ENCODE results near the gene SAMD14.

SAMD14 gene

GRCh38 chr17:50129728-50130558 is at the start of gene SAMD14:
Gene SAMD14, minus strand, starts transcription at chr17:50130160. Its CDS starts 5,201 bp downstream, at chr17:50124959.
- DNase-seq, result peak; percentile 70

- peak; percentile 62 for DNase-seq
Observed at GRCh38 chr17:50177983-50178834, 48.2 kb upstream of the SAMD14 start.

- DNase-seq, result no peak
Observed at GRCh38 chr17:50177476-50177875, 47.5 kb upstream of the SAMD14 start.

- no peak for DNase-seq
Observed at GRCh38 chr17:50176559-50177357, 46.8 kb upstream of the SAMD14 start.

- no peak for DNase-seq
Observed at GRCh38 chr17:50175035-50175807, 45.3 kb upstream of the SAMD14 start.

GRCh38 chr17:50174444-50174843 is 44.5 kb upstream of the SAMD14 start:
- no peak for DNase-seq

- no peak for DNase-seq
Observed at GRCh38 chr17:50173335-50173941, 43.5 kb upstream of the SAMD14 start.

- DNase-seq, result no peak
Observed at GRCh38 chr17:50172936-50173334, 43.0 kb upstream of the SAMD14 start.

- DNase-seq, result no peak
Observed at GRCh38 chr17:50172130-50172529, 42.2 kb upstream of the SAMD14 start.

GRCh38 chr17:50171371-50172071 is 41.6 kb upstream of the SAMD14 start:
- DNase-seq, result no peak

GRCh38 chr17:50170662-50171370 is 40.9 kb upstream of the SAMD14 start:
- DNase-seq, result no peak

- DNase-seq, result no peak
Observed at GRCh38 chr17:50169881-50170459, 40.0 kb upstream of the SAMD14 start.

GRCh38 chr17:50169121-50169764 is 39.3 kb upstream of the SAMD14 start:
- peak; percentile 82 for DNase-seq

- DNase-seq, result no peak
Observed at GRCh38 chr17:50168319-50168718, 38.4 kb upstream of the SAMD14 start.

GRCh38 chr17:50167371-50167770 is 37.4 kb upstream of the SAMD14 start:
- DNase-seq, result no peak

GRCh38 chr17:50166518-50167181 is 36.7 kb upstream of the SAMD14 start:
- DNase-seq, result no peak

- no peak for DNase-seq
Observed at GRCh38 chr17:50165867-50166517, 36.0 kb upstream of the SAMD14 start, which contains the start of gene SGCA. Gene SGCA, plus strand, starts transcription at chr17:50166005. Its CDS starts 36 bp downstream, at chr17:50166041.

GRCh38 chr17:50165466-50165865 is 35.5 kb upstream of the SAMD14 start:
- no peak for DNase-seq
